CD8-positive, alpha-beta memory T cell (primary cell): ENCODE results near the gene ZMYND11. TPM values are rescaled to one million over a fixed set of nuclear protein-coding genes. Genes with fewer than 3 reads are reported as not detected.

ENCODE experiments used
- polyA plus RNA-seq: library from polyadenylated mRNA; unstranded; fragments of 300-500 nt; fragmentation: Illumina TruSeq; gene quantifications from one replicate; pipeline ENCODE4 v1.2.3, GENCODE V29; 2021
- total RNA-seq, 2 experiments: library from RNA; stranded (reverse); gene quantifications; one replicate each; pipeline ENCODE4 v1.2.3, GENCODE V29; 2021

Gene ZMYND11
- total and polyA plus RNA-seq, 3 experiments from 2014 or later: 34.9 to 53.5 (median 36.7) TPM

Other genes with a start within 250 kb of the ZMYND11 start
- gene TUBB8, start 86.2 kb upstream of the ZMYND11 start, total RNA-seq: not detected
- gene TUBB8, start 86.2 kb upstream of the ZMYND11 start, polyA plus RNA-seq: not detected